H1 (cell line): ENCODE measurements around the gene RAD23B. TPM values are rescaled to one million over a fixed set of nuclear protein-coding genes. Genes with fewer than 3 reads are reported as not detected.

Experiments used
- CTCF ChIA-PET: fragments of 300-600 bp; sonication (Branson Sonifier 250); formaldehyde crosslinking; loops from one replicate; lab custom pipeline; 2021; ENCODE audit not compliant: partially characterized antibody; lab: Charles Lee
- POLR2A ChIA-PET: fragments of 300-600 bp; sonication (Branson Sonifier 250); formaldehyde crosslinking; loops from one replicate; lab custom pipeline; 2021; ENCODE audit warnings: inconsistent platforms; ENCODE audit not compliant: partially characterized antibody; lab: Charles Lee
- DNase-seq, 2 experiments: peaks; one replicate each; pipeline versions ENCODE4 v3.0.0 to v3.0.0-alpha.2; 2010 to 2022; ENCODE audit warnings: low spot score in 2 of 2, low read depth in 1 of 2, mixed read lengths in 1 of 2
- FAIRE-seq: peaks from 2 replicates; lab custom pipeline; 2011; peaks lifted over from hg19 to GRCh38; lab: Jason Lieb, UNC
- H2AFZ ChIP-seq: 2 replicates; pipeline ENCODE4 v1.8.1; 2012; ENCODE audit warnings: low read length, inconsistent platforms
- H2AK5ac ChIP-seq: 2 replicates; pipeline ENCODE4 v1.6.1; 2013; ENCODE audit warnings: low read depth, low read length
- H2BK120ac ChIP-seq: replicated peaks from 2 replicates; pipeline ENCODE3; 2013; ENCODE audit warnings: low read depth, low read length, inconsistent platforms
- H2BK12ac ChIP-seq: 2 replicates; pipeline ENCODE4 v1.6.1; 2013; ENCODE audit warnings: low read depth, low read length
- H2BK15ac ChIP-seq: 2 replicates; pipeline ENCODE4 v1.6.1; 2013; ENCODE audit warnings: low read length
- H2BK20ac ChIP-seq: 2 replicates; pipeline ENCODE4 v1.6.1; 2013; ENCODE audit warnings: low read length
- H2BK5ac ChIP-seq: 2 replicates; pipeline ENCODE4 v1.6.1; 2013; ENCODE audit warnings: low read depth, low read length
- H3K14ac ChIP-seq: 2 replicates; pipeline ENCODE4 v1.6.1; 2013; ENCODE audit warnings: inconsistent platforms; ENCODE audit not compliant: insufficient read length
- H3K18ac ChIP-seq: 2 replicates; pipeline ENCODE4 v1.6.1; 2013; ENCODE audit warnings: low read length; ENCODE audit errors: extremely low read depth
- H3K23ac ChIP-seq: 2 replicates; pipeline ENCODE4 v1.6.1; 2013; ENCODE audit warnings: inconsistent platforms; ENCODE audit not compliant: insufficient read length
- H3K23me2 ChIP-seq: 2 replicates; pipeline ENCODE4 v1.6.1; 2013; ENCODE audit warnings: low read depth, low read length
- H3K27ac ChIP-seq: 2 replicates; pipeline ENCODE4 v1.6.1; 2011; ENCODE audit warnings: low read depth, low read length, inconsistent platforms
- H3K27me3 ChIP-seq, 4 experiments: replicated peaks in 1 of 4; 1 replicate in 1 of 4; 2 replicates in 3 of 4; pipeline versions ENCODE4 v1.6.1 to v1.8.1; 2011 to 2013; ENCODE audit warnings: low read length in 3 of 4, mild to moderate bottlenecking in 3 of 4, inconsistent platforms in 2 of 4, mixed read lengths in 2 of 4, moderate library complexity in 1 of 4; ENCODE audit not compliant: control insufficient read depth in 3 of 4, insufficient read depth in 3 of 4; ENCODE audit errors: extremely low read depth in 1 of 4
- H3K36me3 ChIP-seq, 4 experiments: 2 replicates each; pipeline versions ENCODE4 v1.6.1 to v1.8.1; 2011 to 2013; ENCODE audit warnings: mild to moderate bottlenecking in 4 of 4, low read length in 3 of 4, moderate library complexity in 2 of 4, control low read depth in 1 of 4, inconsistent platforms in 1 of 4; ENCODE audit not compliant: insufficient read depth in 4 of 4, control insufficient read depth in 2 of 4
- H3K4ac ChIP-seq: replicated peaks from 2 replicates; pipeline ENCODE3; 2013; ENCODE audit warnings: low read length, low read depth, mixed read lengths, inconsistent platforms; ENCODE audit not compliant: insufficient read length
- H3K4me1 ChIP-seq, 4 experiments: replicated peaks in 1 of 4; 1 replicate in 1 of 4; 2 replicates in 3 of 4; pipeline versions ENCODE4 v1.6.1 to v1.8.1; 2011 to 2013; ENCODE audit warnings: low read length in 3 of 4, inconsistent platforms in 2 of 4, mixed read lengths in 1 of 4; ENCODE audit not compliant: insufficient read depth in 4 of 4, control insufficient read depth in 3 of 4
- H3K4me2 ChIP-seq, 2 experiments: 2 replicates each; pipeline versions ENCODE4 v1.6.1 to v1.8.1; 2011 to 2013; ENCODE audit warnings: low read depth in 2 of 2, low read length in 2 of 2, control low read depth in 1 of 2, inconsistent platforms in 1 of 2, mild to moderate bottlenecking in 1 of 2; ENCODE audit not compliant: insufficient read depth in 1 of 2
- H3K4me3 ChIP-seq, 4 experiments: fragments of 200-600, 300-600 bp in 1 of 4; sonication (generic), shearing (Covaris generic), sonication (Bioruptor Twin) in 1 of 4; 2 replicates each; pipeline versions ENCODE4 v1.5.1 to v1.8.1; 2011 to 2016; ENCODE audit warnings: low read length in 4 of 4, low read depth in 3 of 4, control low read depth in 2 of 4, inconsistent platforms in 2 of 4, mild to moderate bottlenecking in 2 of 4, mixed read lengths in 1 of 4, moderate library complexity in 1 of 4; ENCODE audit not compliant: insufficient read depth in 2 of 4; ENCODE audit errors: extremely low read depth in 1 of 4
- H3K56ac ChIP-seq: replicated peaks from 2 replicates; pipeline ENCODE3; 2013; ENCODE audit warnings: low read depth, mild to moderate bottlenecking, mixed read lengths, low read length, inconsistent platforms; ENCODE audit not compliant: insufficient read length
- H3K79me1 ChIP-seq: 2 replicates; pipeline ENCODE4 v1.6.1; 2013; ENCODE audit warnings: low read depth, low read length, control low read depth
- H3K79me2 ChIP-seq, 2 experiments: 2 replicates each; pipeline versions ENCODE4 v1.6.1 to v1.8.1; 2012 to 2013; ENCODE audit warnings: low read length in 2 of 2, mild to moderate bottlenecking in 2 of 2, inconsistent platforms in 1 of 2; ENCODE audit not compliant: insufficient read depth in 2 of 2, control insufficient read depth in 1 of 2
- H3K9ac ChIP-seq, 4 experiments: replicated peaks in 1 of 4; 1 replicate in 1 of 4; 2 replicates in 3 of 4; pipeline versions ENCODE4 v1.6.1 to v1.8.1; 2011 to 2013; ENCODE audit warnings: low read depth in 3 of 4, low read length in 3 of 4, control low read depth in 2 of 4, mild to moderate bottlenecking in 2 of 4, moderate library complexity in 2 of 4, inconsistent platforms in 1 of 4; ENCODE audit errors: extremely low read depth in 1 of 4
- H3K9me3 ChIP-seq, 2 experiments: 2 replicates each; pipeline versions ENCODE4 v1.6.1 to v1.8.1; 2012 to 2013; ENCODE audit warnings: mild to moderate bottlenecking in 2 of 2, moderate library complexity in 2 of 2, control low read depth in 1 of 2, inconsistent platforms in 1 of 2, low read depth in 1 of 2, low read length in 1 of 2, mixed read lengths in 1 of 2; ENCODE audit not compliant: insufficient read depth in 2 of 2
- H4K20me1 ChIP-seq, 2 experiments: replicated peaks in 1 of 2; 2 replicates each; pipeline versions ENCODE3 to v1.8.1; 2011 to 2013; ENCODE audit warnings: inconsistent platforms in 2 of 2, low read length in 2 of 2, mild to moderate bottlenecking in 1 of 2; ENCODE audit not compliant: insufficient read depth in 2 of 2, control insufficient read depth in 1 of 2
- H4K5ac ChIP-seq: 2 replicates; pipeline ENCODE4 v1.6.1; 2013; ENCODE audit warnings: low read length, low read depth, mixed read lengths, inconsistent platforms; ENCODE audit not compliant: insufficient read length
- H4K8ac ChIP-seq: 2 replicates; pipeline ENCODE4 v1.8.0; 2013; ENCODE audit warnings: mild to moderate bottlenecking, moderate library complexity, low read length, inconsistent platforms; ENCODE audit not compliant: insufficient read depth; ENCODE audit errors: extremely low read depth
- H4K91ac ChIP-seq: replicated peaks from 2 replicates; pipeline ENCODE3; 2013; ENCODE audit warnings: low read length, mixed read lengths, inconsistent platforms; ENCODE audit not compliant: insufficient read length
- ASH2L ChIP-seq: fragments of 200-600, 300-600 bp; sonication (generic); IDR thresholded peaks from one replicate; pipeline ENCODE4 v1.7.1; 2017; ENCODE audit warnings: low read length
- CBX5 ChIP-seq: fragments of 300-800, 300-1000 bp; sonication (generic); IDR thresholded peaks from 2 replicates; pipeline ENCODE4 v1.7.1; 2016; ENCODE audit warnings: antibody characterized with exemption, low read length, low read depth
- CBX8 ChIP-seq: fragments of 300-800, 300-1000 bp; sonication (generic); IDR thresholded peaks from 2 replicates; pipeline ENCODE4 v1.7.1; 2016; ENCODE audit warnings: low read depth, low read length, borderline replicate concordance
- CEBPB ChIP-seq: IDR thresholded peaks from 2 replicates; pipeline ENCODE4 v1.6.1; 2012; ENCODE audit warnings: low read depth, low read length
- CHD1 ChIP-seq: IDR thresholded peaks from 2 replicates; pipeline ENCODE4 v1.6.1; 2012; ENCODE audit warnings: low read depth, low read length, improper control_type of control experiment
- GABPA ChIP-seq: IDR thresholded peaks from 2 replicates; pipeline ENCODE4 v1.6.1; 2011; ENCODE audit warnings: mild to moderate bottlenecking, low read length, moderate library complexity, borderline replicate concordance; ENCODE audit not compliant: insufficient read depth
- HDAC2 ChIP-seq, 2 experiments: fragments of 300-600 bp in 1 of 2; sonication (generic) in 1 of 2; IDR thresholded peaks; 2 replicates each; pipeline ENCODE4 v1.6.1; 2011 to 2012; ENCODE audit warnings: low read depth in 2 of 2, low read length in 2 of 2, mild to moderate bottlenecking in 2 of 2, moderate library complexity in 2 of 2, borderline replicate concordance in 1 of 2, inconsistent platforms in 1 of 2
- MAFK ChIP-seq: IDR thresholded peaks from 2 replicates; pipeline ENCODE4 v1.6.1; 2012; ENCODE audit warnings: low read depth, mild to moderate bottlenecking, improper control_type of control experiment, low read length
- NRF1 ChIP-seq: IDR thresholded peaks from 2 replicates; pipeline ENCODE4 v1.6.1; 2011; ENCODE audit warnings: mild to moderate bottlenecking, low read depth, low read length, improper control_type of control experiment
- RFX5 ChIP-seq: IDR thresholded peaks from 2 replicates; pipeline ENCODE4 v1.6.1; 2011; ENCODE audit warnings: low read depth, low read length, improper control_type of control experiment, borderline replicate concordance
- SIN3A ChIP-seq, 2 experiments: IDR thresholded peaks in 1 of 2; conservative IDR thresholded peaks in 1 of 2; 2 replicates each; pipeline ENCODE4 v1.6.1; 2011 to 2012; ENCODE audit warnings: low read length in 2 of 2, improper control_type of control experiment in 1 of 2, low read depth in 1 of 2, mild to moderate bottlenecking in 1 of 2
- SP1 ChIP-seq: IDR thresholded peaks from 2 replicates; pipeline ENCODE4 v1.6.1; 2011; ENCODE audit warnings: low read depth, low read length
- TAF7 ChIP-seq: optimal IDR thresholded peaks from 2 replicates; pipeline ENCODE3; 2011; ENCODE audit warnings: low read depth, mild to moderate bottlenecking, inconsistent platforms, low read length, moderate library complexity, borderline replicate concordance
- TBP ChIP-seq: IDR thresholded peaks from 2 replicates; pipeline ENCODE4 v1.6.1; 2011; ENCODE audit warnings: low read depth, low read length, improper control_type of control experiment
- TEAD4 ChIP-seq: IDR thresholded peaks from 2 replicates; pipeline ENCODE4 v1.6.1; 2012; ENCODE audit warnings: low read depth, low read length, inconsistent platforms, mixed read lengths
- WGBS, 2 experiments: shearing (Covaris generic) in 1 of 2; methylation state at CpG; one replicate each; pipeline versions ENCODE4 v1.1.6 to v1.1.7; 2013 to 2015; ENCODE audit warnings: low lambda C conversion rate in 2 of 2, mixed read lengths in 2 of 2, inconsistent platforms in 1 of 2, low coverage in 1 of 2, missing lambda C conversion rate in 1 of 2; ENCODE audit not compliant: insufficient replicate concordance in 2 of 2, insufficient coverage in 1 of 2, insufficient read length in 1 of 2; ENCODE audit errors: extremely low coverage in 1 of 2, missing lambda C conversion rate in 1 of 2; 5-methylcytosine and 5-hydroxymethylcytosine counted together
- polyA plus RNA-seq, 7 experiments: library from polyadenylated mRNA; depleted of rRNA in 3 of 7; stranded (reverse) in 5 of 7; unstranded in 2 of 7; fragments of >200 nt in 5 of 7; fragments of 200-250 nt in 2 of 7; gene quantifications; 1 replicate in 5 of 7; 2 replicates in 1 of 7; 4 replicates in 1 of 7; pipeline versions ENCODE4 v1.2.1 to v1.2.3, GENCODE V29; 2011 to 2013; ENCODE audit warnings: missing spikeins in 2 of 7, mixed read lengths in 2 of 7
- total RNA-seq: library from RNA; stranded (reverse); fragmentation: NEBNext Ultra II Directional; extraction: Animal tissue kit (Norgen Biotek cat#: 25700); gene quantifications from 2 replicates; pipeline ENCODE4 v1.2.1, GENCODE V29; 2021

The RAD23B gene
- total and polyA plus RNA-seq, 2 of the 8 experiments (the other 6 are each of a cell fraction or from before 2014, with no cell fraction given) = 97.1 to 165 TPM

GRCh38 chr9:107268560-107268959 lies 14.5 kb upstream of the RAD23B start:
- no peak overlapping the region for H4K8ac ChIP-seq
- no peaks in the 10 kb centered on the region; a peak in 1 of 4 replicates for H3K9me3 ChIP-seq
- H2BK20ac ChIP-seq = no peak overlapping the region
- no peak overlapping the region for H4K5ac ChIP-seq
- H3K56ac ChIP-seq = no peak overlapping the region
- H4K20me1 ChIP-seq = no peaks in the 10 kb centered on the region
- no peaks in the 10 kb centered on the region for H3K4me1 ChIP-seq
- no peak overlapping the region for H2BK12ac ChIP-seq
- ChIA-PET POLR2A (interaction anchor here (1.8 kb wide), 1 partner anchor 8 kb away, joined by 5 read pairs; no protein-coding TSS in a partner anchor), CTCF (interaction anchor here (1.0 kb wide), 1 partner anchor 12 kb away, joined by 3 read pairs; no protein-coding TSS in a partner anchor)
- 95% methylated on average over 2 of the region's 2 CpGs; no CpG with 5 or more reads in 1 of the 2 experiments for WGBS, 2 experiments
- H3K4me2 ChIP-seq = no peak overlapping the region
- H2AFZ ChIP-seq = no peak overlapping the region
- no peak overlapping the region for H4K91ac ChIP-seq
- no peak overlapping the region for H3K4me3 ChIP-seq
- no peak overlapping the region for H3K14ac ChIP-seq
- no peaks in the 10 kb centered on the region for H3K79me1 ChIP-seq
- no peaks in the 10 kb centered on the region for H3K23me2 ChIP-seq
- H3K79me2 ChIP-seq = no peaks in the 10 kb centered on the region
- no peak overlapping the region for H3K9ac ChIP-seq
- no peak overlapping the region for H2BK15ac ChIP-seq
- DNase-seq (no peak), FAIRE-seq (no peak)
- H2BK5ac ChIP-seq = no peak overlapping the region
- no peak overlapping the region for H3K18ac ChIP-seq
- H3K4ac ChIP-seq = no peak overlapping the region
- no peak overlapping the region for H2BK120ac ChIP-seq
- no peak overlapping the region for H3K23ac ChIP-seq
- no peak overlapping the region for H2AK5ac ChIP-seq
- no peak overlapping the region for H3K27ac ChIP-seq
- no peaks in the 10 kb centered on the region for H3K27me3 ChIP-seq
- H3K36me3 ChIP-seq = no peaks in the 10 kb centered on the region
- TF ChIP-seq CHD1 (no peak), MAFK (no peak), NRF1 (no peak), CEBPB (no peak), ASH2L (no peak), SIN3A (conservative IDR thresholded peaks at IDR 0.05 in 1 of 2, IDR thresholded peaks at IDR 0.05 in 1 of 2; ENCODE audit: low read depth in 1 of 2, low read length in 2 of 2) (no peak), TAF7 (no peak), CBX8 (no peak), SP1 (no peak), GABPA (no peak), TEAD4 (no peak), RFX5 (no peak), CBX5 (no peak), TBP (no peak), HDAC2 (IDR thresholded peaks at IDR 0.05; ENCODE audit: borderline replicate concordance in 1 of 2, low read depth in 2 of 2, low read length in 2 of 2) (no peak)
